ENCODE data around the gene MIPEP. TPM values are rescaled to one million over a fixed set of nuclear protein-coding genes. Genes with fewer than 3 reads are reported as not detected.

Gene MIPEP
- total RNA-seq, 1 experiment from 2014 or later: 18.6 TPM

- POLR2A ChIA-PET (ENCODE audit: unreplicated experiment): no interaction called here
- Histone ChIP-seq H3K79me2 (ENCODE audit: low read depth) (no peaks in the 10 kb centered on the region), H2AFZ (no peak overlapping the region), H3K9me3 (ENCODE audit: insufficient read depth, low read depth) (no peaks in the 10 kb centered on the region), H3F3A (ENCODE audit: insufficient read depth, low read depth) (no peaks in the 10 kb centered on the region), H3K36me3 (ENCODE audit: low read depth) (no peaks in the 10 kb centered on the region), H4K20me1 (ENCODE audit: insufficient read depth) (no peaks in the 10 kb centered on the region), H3K4me3 (no peak overlapping the region), H3K9me2 (ENCODE audit: insufficient read depth) (no peaks in the 10 kb centered on the region), H3K27ac (no peak overlapping the region), H3K27me3 (ENCODE audit: insufficient read depth, low read depth) (peaks cover 22% of the 10 kb centered on the region), H3K4me2 (no peak overlapping the region), H3K4me1 (replicated peaks; ENCODE audit: insufficient read depth) (no peaks in the 10 kb centered on the region)
- intact Hi-C loops (cut with micrococcal nuclease; ENCODE audit: unreplicated experiment): no loop called here
- no TSS peak for BruUV-seq (replicated peaks)
- CTCF ChIA-PET: no interaction called here
- TF ChIP-seq CTCF (conservative IDR thresholded peaks at IDR 0.05) (no peak), EZH2 (IDR thresholded peaks at IDR 0.05; ENCODE audit: low read depth) (no peak)
- DNase-seq: no peak
Measured at GRCh38 chr13:23703246-23703860, 185.8 kb downstream of the MIPEP start.

DNA sequence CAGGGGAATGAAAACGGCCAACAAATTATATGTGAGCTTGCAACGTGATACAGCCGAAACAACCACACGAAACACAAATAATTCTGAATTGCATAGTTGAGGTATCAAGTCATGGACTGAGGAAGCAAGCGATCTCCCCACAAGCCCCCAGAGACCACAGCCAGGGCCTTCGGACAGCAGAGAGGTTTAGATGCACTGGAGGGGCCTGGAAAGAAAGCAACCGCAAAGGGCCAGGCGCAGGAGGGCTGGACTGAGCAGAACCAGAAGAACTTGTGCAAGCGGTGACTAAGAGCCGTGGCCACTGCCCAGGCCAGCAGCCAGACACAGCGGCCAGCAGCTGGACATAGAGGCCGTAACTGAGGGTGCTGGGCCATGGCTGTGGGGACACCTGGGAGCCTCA lies 187.6 kb downstream of the MIPEP start:
- no TSS peak for BruUV-seq (replicated peaks)
- no peak overlapping the region for H2AFZ ChIP-seq
- H3K4me2 ChIP-seq: no peak overlapping the region
- POLR2A ChIA-PET (ENCODE audit: unreplicated experiment): no interaction called here
- no peak for TF ChIP-seq CTCF (conservative IDR thresholded peaks at IDR 0.05)
- no peak for TF ChIP-seq EZH2 (IDR thresholded peaks at IDR 0.05; ENCODE audit: low read depth)
- H3K9me2 ChIP-seq (ENCODE audit: insufficient read depth): no peaks in the 10 kb centered on the region
- no peaks in the 10 kb centered on the region for H3K4me1 ChIP-seq (replicated peaks; ENCODE audit: insufficient read depth)
- H3K4me3 ChIP-seq: no peak overlapping the region
- CTCF ChIA-PET: no interaction called here
- no peaks in the 10 kb centered on the region for H3K36me3 ChIP-seq (ENCODE audit: low read depth)
- intact Hi-C loops (cut with micrococcal nuclease; ENCODE audit: unreplicated experiment): no loop called here
- no peaks in the 10 kb centered on the region for H4K20me1 ChIP-seq (ENCODE audit: insufficient read depth)
- no peak for DNase-seq
- no peak overlapping the region for H3K27ac ChIP-seq
- H3K79me2 ChIP-seq (ENCODE audit: low read depth): no peaks in the 10 kb centered on the region
- no peaks in the 10 kb centered on the region for H3K9me3 ChIP-seq (ENCODE audit: insufficient read depth, low read depth)
- peaks cover 22% of the 10 kb centered on the region for H3K27me3 ChIP-seq (ENCODE audit: insufficient read depth, low read depth)
- H3F3A ChIP-seq (ENCODE audit: insufficient read depth, low read depth): no peaks in the 10 kb centered on the region

- H2AFZ ChIP-seq: no peak overlapping the region
- no peaks in the 10 kb centered on the region for H3K9me2 ChIP-seq (ENCODE audit: insufficient read depth)
- TF ChIP-seq EZH2 (IDR thresholded peaks at IDR 0.05; ENCODE audit: low read depth) (no peak), CTCF (conservative IDR thresholded peaks at IDR 0.05) (no peak)
- peaks cover 22% of the 10 kb centered on the region for H3K27me3 ChIP-seq (ENCODE audit: insufficient read depth, low read depth)
- no peak overlapping the region for H3K4me3 ChIP-seq
- no TSS peak for BruUV-seq (replicated peaks)
- no peaks in the 10 kb centered on the region for H3F3A ChIP-seq (ENCODE audit: insufficient read depth, low read depth)
- DNase-seq: no peak
- no peak overlapping the region for H3K27ac ChIP-seq
- no peaks in the 10 kb centered on the region for H3K79me2 ChIP-seq (ENCODE audit: low read depth)
- intact Hi-C loops (cut with micrococcal nuclease; ENCODE audit: unreplicated experiment): no loop called here
- ChIA-PET POLR2A (ENCODE audit: unreplicated experiment) (no interaction called here), CTCF (no interaction called here)
- H3K9me3 ChIP-seq (ENCODE audit: insufficient read depth, low read depth): no peaks in the 10 kb centered on the region
- H3K36me3 ChIP-seq (ENCODE audit: low read depth): no peaks in the 10 kb centered on the region
- H3K4me1 ChIP-seq (replicated peaks; ENCODE audit: insufficient read depth): no peaks in the 10 kb centered on the region
- H3K4me2 ChIP-seq: no peak overlapping the region
- no peaks in the 10 kb centered on the region for H4K20me1 ChIP-seq (ENCODE audit: insufficient read depth)
Measured at GRCh38 chr13:23701186-23701585, 188.0 kb downstream of the MIPEP start.

All from PC-9 (cell line).